Fibroblast of the aortic adventitia (primary cell): ENCODE measurements around the gene RPL23. TPM values are rescaled to one million over a fixed set of nuclear protein-coding genes. Genes with fewer than 3 reads are reported as not detected.

Experiments
- DNase-seq: peaks from one replicate; pipeline ENCODE4 v3.0.0-alpha.2; 2010; ENCODE audit warnings: low read depth
- H3K4me3 ChIP-seq: 2 replicates; pipeline ENCODE4 v1.5.1; 2011; ENCODE audit warnings: low read depth, mild to moderate bottlenecking, control low read depth, low read length, moderate library complexity
- total RNA-seq: library from RNA; depleted of rRNA; stranded (reverse); fragments of >200 nt; gene quantifications from 2 replicates; pipeline ENCODE4 v1.2.3, GENCODE V29; 2012; ENCODE audit warnings: low replicate concordance
- TF ChIP-seq, protein P1 (sequence below): IDR thresholded peaks from 2 replicates; pipeline ENCODE4 v1.5.1; 2011; ENCODE audit warnings: mild to moderate bottlenecking, low read length, control low read depth, inconsistent platforms; ENCODE audit not compliant: insufficient read depth

Gene RPL23
- total RNA-seq, 1 donor, result 2,401 TPM

DNA sequence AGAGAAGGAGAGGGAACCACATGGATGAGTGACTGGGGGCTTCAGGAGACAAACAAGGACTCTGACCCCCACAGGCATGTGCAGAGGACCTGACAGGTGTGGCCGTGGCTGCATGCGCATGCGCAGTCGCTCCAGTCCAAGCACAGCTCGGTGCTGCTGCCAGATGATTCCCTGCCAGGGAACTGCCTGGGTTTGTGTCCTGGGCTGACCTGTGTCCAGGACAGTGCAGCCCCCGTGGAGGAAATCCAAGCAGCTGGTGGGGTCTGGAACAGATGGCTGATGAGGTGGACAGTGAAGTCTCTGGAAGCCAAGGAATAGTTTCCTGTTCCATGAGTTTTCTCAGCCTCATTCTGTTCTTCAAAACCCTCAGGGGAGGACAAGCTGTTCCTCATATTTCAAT is 43.7 kb upstream of the RPL23 start:
- TF ChIP-seq, protein P1, sequence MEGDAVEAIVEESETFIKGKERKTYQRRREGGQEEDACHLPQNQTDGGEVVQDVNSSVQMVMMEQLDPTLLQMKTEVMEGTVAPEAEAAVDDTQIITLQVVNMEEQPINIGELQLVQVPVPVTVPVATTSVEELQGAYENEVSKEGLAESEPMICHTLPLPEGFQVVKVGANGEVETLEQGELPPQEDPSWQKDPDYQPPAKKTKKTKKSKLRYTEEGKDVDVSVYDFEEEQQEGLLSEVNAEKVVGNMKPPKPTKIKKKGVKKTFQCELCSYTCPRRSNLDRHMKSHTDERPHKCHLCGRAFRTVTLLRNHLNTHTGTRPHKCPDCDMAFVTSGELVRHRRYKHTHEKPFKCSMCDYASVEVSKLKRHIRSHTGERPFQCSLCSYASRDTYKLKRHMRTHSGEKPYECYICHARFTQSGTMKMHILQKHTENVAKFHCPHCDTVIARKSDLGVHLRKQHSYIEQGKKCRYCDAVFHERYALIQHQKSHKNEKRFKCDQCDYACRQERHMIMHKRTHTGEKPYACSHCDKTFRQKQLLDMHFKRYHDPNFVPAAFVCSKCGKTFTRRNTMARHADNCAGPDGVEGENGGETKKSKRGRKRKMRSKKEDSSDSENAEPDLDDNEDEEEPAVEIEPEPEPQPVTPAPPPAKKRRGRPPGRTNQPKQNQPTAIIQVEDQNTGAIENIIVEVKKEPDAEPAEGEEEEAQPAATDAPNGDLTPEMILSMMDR, result no peak
- DNase-seq, result peak; percentile 35
- no peak overlapping the region for H3K4me3 ChIP-seq

DNA sequence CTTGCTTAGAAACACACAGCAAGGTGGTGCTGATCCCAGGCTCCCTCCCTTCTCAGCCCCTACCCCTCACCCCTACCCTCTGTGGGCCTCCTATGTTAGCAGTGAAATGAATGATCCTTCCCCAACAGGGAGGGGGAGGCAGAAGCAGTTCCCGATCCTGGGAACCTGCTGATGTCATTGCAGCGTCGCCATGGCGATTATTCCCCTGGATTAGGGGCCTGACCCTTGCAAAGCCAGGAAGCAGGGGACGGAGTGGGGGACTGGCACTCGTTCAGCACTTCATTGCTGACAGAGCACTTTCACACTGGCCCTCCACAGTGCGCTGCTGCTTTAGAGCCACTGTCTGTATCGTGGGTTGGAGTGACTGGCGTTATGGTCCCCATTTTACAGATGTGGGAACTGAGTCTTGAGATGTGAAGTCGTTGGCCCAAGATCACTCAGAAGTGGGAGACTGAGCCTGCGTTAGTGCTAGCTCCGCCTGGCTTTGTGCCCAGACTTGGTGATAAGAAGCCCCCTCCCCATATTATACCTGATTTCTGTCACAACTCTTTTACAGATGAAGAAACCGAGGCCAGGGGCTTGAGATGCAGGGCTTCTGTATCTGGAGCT is 42.9 kb upstream of the RPL23 start:
- DNase-seq, result no peak
- H3K4me3 ChIP-seq, result no peak overlapping the region
- TF ChIP-seq, protein P1, result no peak

DNA sequence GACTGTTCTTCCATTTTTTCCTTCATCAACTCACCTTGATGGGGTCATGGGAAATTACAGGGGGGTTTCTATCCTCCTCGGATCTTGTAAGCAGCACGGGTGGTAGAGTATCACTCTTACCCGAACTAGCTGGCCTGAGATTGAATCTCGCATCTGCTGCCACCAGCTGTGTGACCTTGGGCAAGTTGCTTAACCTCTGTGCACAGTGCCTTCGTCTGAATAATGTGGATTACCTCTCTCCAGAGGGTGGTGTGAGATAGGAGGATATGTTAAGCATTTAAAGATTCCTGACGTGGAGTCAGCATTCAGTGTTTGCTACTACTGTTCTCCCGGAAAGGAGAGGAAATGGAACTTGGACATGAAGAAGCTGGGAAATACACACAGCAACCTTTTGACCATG is 40.8 kb upstream of the RPL23 start:
- TF ChIP-seq, protein P1, result no peak
- no peak overlapping the region for H3K4me3 ChIP-seq
- DNase-seq, result no peak

DNA sequence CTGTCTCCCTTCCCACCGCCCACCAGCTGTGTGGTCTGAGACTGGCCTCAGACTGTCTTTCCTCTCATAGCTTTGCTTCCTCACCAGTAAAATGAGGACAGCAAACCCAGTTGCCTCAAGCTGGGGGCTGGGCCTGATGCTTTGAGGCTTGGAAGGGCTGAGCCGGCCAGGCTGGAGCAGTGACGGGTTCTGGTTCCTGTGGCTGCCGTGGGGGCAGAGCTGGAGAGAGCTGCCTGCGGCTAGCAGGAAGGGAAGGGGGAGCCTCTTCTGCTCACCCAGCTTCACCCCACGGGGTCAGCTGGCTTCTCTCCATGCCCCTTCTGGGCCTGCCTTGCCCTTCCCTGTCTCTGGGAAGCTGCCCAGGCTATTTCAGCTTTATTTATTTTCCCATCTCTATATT is 40.1 kb upstream of the RPL23 start:
- TF ChIP-seq, protein P1, result no peak
- no peak overlapping the region for H3K4me3 ChIP-seq
- DNase-seq, result no peak

DNA sequence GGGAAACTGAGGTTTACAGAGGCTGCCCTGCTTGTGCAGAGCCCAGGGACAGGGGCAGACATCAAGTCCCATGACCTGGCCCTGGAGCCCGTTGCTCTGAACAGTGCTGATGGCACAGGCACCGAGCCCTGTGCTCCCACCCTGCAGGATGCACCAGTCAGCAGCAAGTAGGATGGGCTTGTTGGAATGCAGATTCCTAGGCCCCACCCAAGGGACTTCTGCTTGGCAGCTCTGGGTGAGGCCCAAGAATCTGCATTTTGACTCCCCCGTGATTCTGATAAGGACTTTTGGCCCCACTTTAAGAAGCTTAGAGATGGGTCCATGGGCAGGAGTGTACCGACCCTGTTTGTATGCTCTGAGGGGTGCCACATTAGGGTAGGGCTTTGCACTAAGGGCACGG is 39.6 kb upstream of the RPL23 start:
- DNase-seq, result no peak
- no peak overlapping the region for H3K4me3 ChIP-seq
- TF ChIP-seq, protein P1, result no peak

DNA sequence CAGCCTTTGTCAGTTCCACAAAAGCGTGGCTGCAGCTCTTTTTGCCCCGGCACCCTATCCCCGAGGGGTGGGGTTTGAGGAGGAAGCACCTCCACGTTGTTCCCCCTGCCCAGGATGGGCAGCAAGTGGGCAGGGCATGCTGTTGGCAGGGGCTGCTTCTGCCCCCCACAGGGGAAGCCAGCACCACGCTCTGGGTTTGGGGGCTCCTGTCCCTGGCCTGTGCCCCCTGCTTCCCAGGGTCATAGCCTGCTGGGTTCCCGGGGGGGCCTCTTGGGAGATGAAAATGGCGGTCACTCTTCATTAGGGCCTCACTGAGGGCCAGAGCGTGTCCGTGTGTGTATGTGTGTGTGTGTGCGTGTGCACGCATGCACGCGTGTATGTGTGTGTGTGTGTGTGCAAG is 39.1 kb upstream of the RPL23 start:
- no peak for DNase-seq
- no peak overlapping the region for H3K4me3 ChIP-seq
- TF ChIP-seq, protein P1, result no peak

DNA sequence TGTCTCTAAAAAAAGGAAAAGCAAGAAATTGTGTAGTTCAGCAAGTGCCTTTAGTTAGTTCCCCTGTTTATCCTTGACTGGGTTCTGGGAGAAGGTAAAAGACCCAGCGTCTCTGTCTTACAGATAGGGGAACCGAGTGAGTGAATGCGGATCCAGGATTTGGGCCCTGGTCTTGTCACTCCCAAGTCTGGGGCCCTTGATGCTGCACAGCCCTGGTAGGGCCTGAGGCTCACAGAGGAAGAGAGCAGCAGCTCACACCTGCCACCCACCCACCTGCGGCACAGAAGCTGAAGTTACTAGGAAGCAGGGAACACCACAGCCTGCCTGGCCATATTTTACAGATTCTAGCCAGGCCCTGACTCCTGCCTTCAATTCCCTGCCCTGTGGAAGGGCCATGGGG is 38.6 kb upstream of the RPL23 start:
- DNase-seq, result no peak
- TF ChIP-seq, protein P1, result no peak
- H3K4me3 ChIP-seq, result no peak overlapping the region
